HG03432 (cell line): Measurements from ENCODE around the gene CKMT2.

Experiments used
- ATAC-seq: cut with Tn5 transposase; IDR thresholded peaks from one replicate; pipeline ENCODE4 v1.9.1; 2021; ENCODE audit warnings: mild to moderate bottlenecking, moderate library complexity; ENCODE audit not compliant: unreplicated experiment

Gene CKMT2

DNA sequence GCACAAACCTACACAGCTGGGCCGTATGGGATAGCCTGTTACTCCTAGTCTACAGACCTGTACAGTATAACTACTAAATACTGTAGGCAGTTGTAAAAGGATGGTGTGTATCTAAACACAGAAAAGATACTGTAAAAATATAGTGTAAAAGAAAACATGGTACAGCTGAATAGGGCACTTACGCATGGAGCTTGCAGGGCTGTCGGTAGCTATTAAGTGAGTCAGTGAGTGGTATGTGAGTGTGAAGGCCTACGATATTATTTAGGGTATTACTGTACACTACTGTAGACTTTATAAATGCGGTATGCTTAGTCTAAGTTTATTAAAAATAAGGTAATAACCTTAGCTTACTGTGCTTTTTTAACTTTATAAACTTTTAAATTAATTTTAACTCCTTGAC, 69.5 kb downstream of the CKMT2 start:
- ATAC-seq: no peak

DNA sequence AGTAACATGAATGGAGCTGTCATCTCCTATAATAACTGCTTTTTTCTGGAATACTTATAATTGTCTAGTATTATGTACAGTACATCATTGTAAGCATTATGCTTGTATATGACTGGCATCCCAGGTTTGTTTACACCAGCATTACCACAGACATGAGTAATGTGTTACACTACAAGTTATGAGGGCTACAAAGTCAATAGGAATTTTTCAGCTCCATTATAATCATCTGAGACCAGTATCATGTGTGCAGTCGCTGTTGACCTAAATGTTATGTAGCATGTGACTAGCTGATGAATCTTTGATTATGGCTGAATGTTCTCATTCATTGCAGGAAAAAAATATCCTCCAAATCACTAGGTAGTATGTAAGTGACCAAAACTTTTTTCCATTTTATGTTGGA, 70.4 kb downstream of the CKMT2 start:
- no peak for ATAC-seq

DNA sequence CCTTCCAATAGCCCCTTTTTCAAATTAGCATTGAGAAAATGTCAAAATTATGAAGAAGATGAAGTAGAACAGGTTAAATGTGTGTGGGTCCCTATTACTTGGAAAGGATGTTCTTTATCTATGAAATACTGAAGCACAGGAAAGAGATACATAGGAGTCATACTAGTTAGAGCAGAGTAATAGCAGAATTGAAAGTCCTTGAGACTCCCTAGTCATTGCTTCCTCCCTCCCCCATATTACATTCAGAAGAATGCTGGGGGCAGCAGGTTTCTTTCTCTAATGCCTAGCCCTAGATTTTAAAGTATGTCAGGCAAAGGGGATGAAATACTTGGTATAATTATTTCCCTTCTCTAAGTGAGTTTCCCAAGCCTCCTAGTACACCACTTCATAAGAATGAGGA, 72.7 kb downstream of the CKMT2 start:
- ATAC-seq: no peak

DNA sequence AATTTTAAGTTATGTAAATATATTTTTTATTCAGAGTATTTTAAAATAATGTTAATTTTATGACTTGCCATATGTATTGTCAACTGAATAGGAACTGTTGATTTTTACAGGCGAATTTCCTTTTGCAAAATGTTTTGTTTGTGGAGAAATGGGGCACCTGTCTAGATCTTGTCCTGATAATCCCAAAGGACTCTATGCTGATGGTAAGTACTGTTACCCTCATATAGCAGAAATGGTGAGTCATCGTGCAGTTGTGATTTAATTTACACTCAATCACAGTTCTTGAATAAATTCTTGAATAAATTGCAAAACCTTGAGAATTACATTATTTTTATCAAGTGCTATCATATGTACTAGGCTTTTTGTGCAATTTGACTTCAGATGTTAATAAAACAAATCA, 75.7 kb downstream of the CKMT2 start:
- ATAC-seq: no peak

DNA sequence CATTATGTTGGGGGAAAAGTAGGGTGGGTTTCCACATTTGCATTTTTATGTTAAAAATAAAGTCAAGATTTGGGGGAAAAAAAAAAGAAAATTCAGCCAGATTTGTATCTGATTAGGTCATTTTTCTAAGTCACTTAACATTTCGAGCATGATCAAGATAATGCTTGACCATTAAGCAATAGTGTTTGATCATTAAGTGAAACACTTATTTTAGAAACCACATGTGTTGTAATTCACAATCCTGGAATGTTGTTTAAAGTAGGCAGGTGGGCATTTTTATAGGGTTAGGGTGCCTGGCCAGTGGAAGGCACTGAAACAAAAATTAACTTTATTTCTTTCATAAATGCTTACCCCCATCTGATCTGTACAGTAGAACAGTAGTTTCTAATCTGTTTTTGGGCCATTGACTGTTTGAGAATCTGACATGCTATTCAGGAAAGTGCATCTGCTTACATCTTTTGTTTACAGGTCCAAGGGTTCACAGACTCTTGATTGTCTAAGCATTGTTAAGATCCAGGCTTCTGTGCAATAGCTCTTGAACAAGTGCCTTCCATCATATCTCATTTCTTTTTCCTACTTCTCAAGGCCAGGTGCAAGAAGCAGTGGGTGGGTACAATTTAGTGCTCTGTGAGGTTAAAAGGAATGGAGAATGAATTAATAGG, 77.4 kb downstream of the CKMT2 start:
- no peak for ATAC-seq

DNA sequence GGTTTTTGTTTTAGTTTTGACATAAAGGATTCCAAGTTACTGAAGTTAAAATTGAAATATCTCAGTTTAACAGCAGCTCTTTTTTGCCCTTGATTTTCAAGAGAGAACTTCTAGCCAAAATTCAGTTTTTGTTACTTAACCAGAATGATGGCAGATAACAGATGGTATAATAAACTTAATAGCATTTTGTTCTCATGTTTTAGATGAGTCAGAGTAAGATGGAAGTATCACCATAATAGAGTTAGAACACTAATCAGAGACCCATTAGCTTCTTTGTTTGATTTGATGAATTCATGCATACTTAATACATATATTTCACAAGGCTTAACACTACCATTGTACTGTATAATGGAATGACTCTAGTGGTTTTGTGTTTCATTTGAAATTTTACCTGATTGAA, 80.2 kb downstream of the CKMT2 start:
- ATAC-seq: no peak

DNA sequence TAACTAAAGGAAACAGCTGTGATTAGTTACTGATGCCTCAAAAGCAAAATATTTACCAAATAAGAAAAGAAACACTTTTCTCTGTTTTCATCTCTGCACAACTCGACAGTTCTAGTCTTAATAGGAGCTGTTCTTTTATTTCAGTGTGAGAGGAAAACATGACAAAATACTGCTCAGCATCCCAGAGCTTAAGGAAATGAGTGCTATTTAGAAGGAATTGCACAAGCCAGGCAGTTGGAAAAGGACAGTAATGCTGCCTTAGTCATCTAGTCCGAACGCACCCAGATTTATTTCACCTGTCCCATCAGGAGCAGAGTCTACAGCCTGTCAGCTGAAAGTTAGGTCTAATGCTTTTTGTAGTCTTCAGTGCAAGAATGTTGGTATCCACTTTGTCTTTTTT, 80.6 kb downstream of the CKMT2 start:
- ATAC-seq: no peak

DNA sequence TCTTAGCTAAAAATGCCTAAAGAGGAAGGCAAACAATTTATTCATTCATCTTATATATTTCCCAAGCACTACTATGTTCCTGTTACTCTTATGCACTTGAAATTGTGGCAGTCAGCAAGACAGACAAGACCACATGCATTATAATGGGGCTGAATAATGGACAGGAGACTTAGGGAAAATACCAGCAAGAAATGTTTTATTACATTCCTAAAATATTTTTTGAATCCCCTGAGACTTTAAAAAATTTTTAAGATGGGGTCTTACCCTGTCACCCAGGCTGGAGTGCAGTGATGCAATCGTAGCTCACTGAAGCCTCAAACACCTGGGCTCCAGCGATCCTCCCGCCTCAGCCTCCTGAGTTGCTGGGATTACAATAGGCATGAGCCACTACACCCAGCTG, 81.5 kb downstream of the CKMT2 start:
- ATAC-seq: no peak

DNA sequence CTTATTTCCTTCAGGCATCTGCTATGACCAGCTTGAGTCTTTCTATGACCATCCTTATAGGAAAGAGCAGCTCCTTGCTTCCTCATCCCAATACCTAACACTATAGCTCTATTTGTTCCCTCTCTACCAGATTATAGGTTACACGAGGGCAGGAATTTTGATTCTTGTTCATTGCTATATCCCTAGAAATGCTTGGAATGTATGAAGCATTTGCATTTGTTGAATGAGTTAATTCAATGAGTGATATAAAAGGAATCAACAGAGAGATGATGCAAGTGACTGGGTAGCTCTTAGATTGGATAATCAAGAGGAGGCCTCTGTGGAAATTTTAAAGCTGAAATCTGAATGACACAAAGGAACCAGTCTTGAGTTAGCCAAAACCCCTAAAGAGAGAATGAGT, 82.2 kb downstream of the CKMT2 start:
- no peak for ATAC-seq

DNA sequence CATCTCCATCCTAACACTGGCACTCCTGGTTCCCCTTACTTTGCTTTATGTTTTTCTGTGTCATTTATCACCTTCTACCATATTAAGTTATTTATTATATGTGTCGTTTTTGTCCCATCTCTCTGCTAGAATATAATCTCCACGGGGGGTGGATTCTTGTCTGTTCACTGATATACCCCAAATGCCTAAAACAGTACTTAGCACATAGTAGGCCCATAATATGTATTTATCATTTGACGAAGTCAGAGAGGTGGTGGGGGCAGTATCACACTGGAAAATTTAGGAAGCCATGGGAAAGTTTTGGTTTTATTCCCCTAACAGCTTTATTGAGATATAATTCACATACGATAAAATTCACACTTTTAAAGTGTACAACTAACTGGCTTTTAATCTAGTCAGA, 82.7 kb downstream of the CKMT2 start:
- ATAC-seq: no peak
